ENCODE results near the gene EXD3. TPM values are rescaled to one million over a fixed set of nuclear protein-coding genes. Genes with fewer than 3 reads are reported as not detected.

Gene EXD3
- total and polyA plus RNA-seq, 8 donors, result 8.1 to 57.3 (median 13.6) TPM

- no peak overlapping the region for H3K27ac ChIP-seq
- H3K27me3 ChIP-seq, result no peaks in the 10 kb centered on the region
- FAIRE-seq, result no peak
- H3K9me3 ChIP-seq, result no peaks in the 10 kb centered on the region
- no peak overlapping the region for H3K4me3 ChIP-seq
- WGBS, 2 donors, result 68 to 71% methylated on average over 29 to 34 of the region's 34 CpGs
- no peak for ATAC-seq
- intact Hi-C loops (cut with DNase I), result no loop called here
- H3K4me1 ChIP-seq, result no peaks in the 10 kb centered on the region
- no peak for TF ChIP-seq CTCF (IDR thresholded peaks at IDR 0.05)
- peak in 3 of 6 donors; percentile 57 to 72 (median 67) for DNase-seq
- no peaks in the 10 kb centered on the region for H3K36me3 ChIP-seq
Measured at GRCh38 chr9:137429974-137430722, 7.2 kb upstream of the EXD3 start.

- TF ChIP-seq CTCF (IDR thresholded peaks at IDR 0.05), result no peak
- peaks cover 0 to 2% (median 0%) of the 10 kb centered on the region in 3 donors for H3K4me1 ChIP-seq
- peak in 1 of 6 donors; percentile 75 for DNase-seq
- no peaks in the 10 kb centered on the region for H3K36me3 ChIP-seq
- no peak overlapping the region for H3K4me3 ChIP-seq
- H3K9me3 ChIP-seq, result no peaks in the 10 kb centered on the region
- no peak for FAIRE-seq
- H3K27me3 ChIP-seq, result no peaks in the 10 kb centered on the region
- ATAC-seq, result no peak
- intact Hi-C loops (cut with DNase I), result no loop called here
- H3K27ac ChIP-seq, result no peak overlapping the region
- WGBS, 2 donors, result 75 to 82% methylated on average over 9 to 14 of the region's 14 CpGs
Measured at GRCh38 chr9:137429546-137429890, 6.6 kb upstream of the EXD3 start.

GRCh38 chr9:137428841-137429545 is 6.0 kb upstream of the EXD3 start:
- Histone ChIP-seq H3K4me1 (peaks cover 0 to 7% (median 0%) of the 10 kb centered on the region in 3 donors), H3K27ac (no peak overlapping the region), H3K4me3 (no peak overlapping the region), H3K27me3 (no peaks in the 10 kb centered on the region), H3K9me3 (no peaks in the 10 kb centered on the region), H3K36me3 (no peaks in the 10 kb centered on the region)
- no peak for ATAC-seq
- DNase-seq, result peak in 3 of 6 donors; percentile 61 to 80 (median 65)
- no peak for TF ChIP-seq CTCF (IDR thresholded peaks at IDR 0.05)
- no peak for FAIRE-seq
- WGBS, 2 donors, result 83 to 88% methylated on average over 26 to 27 of the region's 27 CpGs
- intact Hi-C loops (cut with DNase I), result no loop called here

- H3K36me3 ChIP-seq, result no peaks in the 10 kb centered on the region
- no peaks in the 10 kb centered on the region for H3K9me3 ChIP-seq
- TF ChIP-seq CTCF (IDR thresholded peaks at IDR 0.05), result no peak
- 80 to 88% methylated on average over 6 of the region's 6 CpGs for WGBS, 2 donors
- ATAC-seq (no peak), DNase-seq (peak in 2 of 6 donors; percentile 28), FAIRE-seq (no peak)
- H3K27me3 ChIP-seq, result no peaks in the 10 kb centered on the region
- H3K4me1 ChIP-seq, result peaks cover 0 to 8% (median 0%) of the 10 kb centered on the region in 3 donors
- no peak overlapping the region for H3K27ac ChIP-seq
- H3K4me3 ChIP-seq, result no peak overlapping the region
- intact Hi-C loops (cut with DNase I), result no loop called here
Measured at GRCh38 chr9:137428311-137428630, 5.3 kb upstream of the EXD3 start.
